H1 (cell line): Measurements from ENCODE around the gene LHFPL2. TPM values are rescaled to one million over a fixed set of nuclear protein-coding genes. Genes with fewer than 3 reads are reported as not detected.

ENCODE experiments used
- CTCF ChIA-PET: fragments of 300-600 bp; sonication (Branson Sonifier 250); formaldehyde crosslinking; loops from one replicate; lab custom pipeline; 2021; ENCODE audit not compliant: partially characterized antibody; lab: Charles Lee
- POLR2A ChIA-PET: fragments of 300-600 bp; sonication (Branson Sonifier 250); formaldehyde crosslinking; loops from one replicate; lab custom pipeline; 2021; ENCODE audit warnings: inconsistent platforms; ENCODE audit not compliant: partially characterized antibody; lab: Charles Lee
- DNase-seq, 2 experiments: peaks; one replicate each; pipeline versions ENCODE4 v3.0.0 to v3.0.0-alpha.2; 2010 to 2022; ENCODE audit warnings: low spot score in 2 of 2, low read depth in 1 of 2, mixed read lengths in 1 of 2
- FAIRE-seq: peaks from 2 replicates; lab custom pipeline; 2011; peaks lifted over from hg19 to GRCh38; lab: Jason Lieb, UNC
- H2AFZ ChIP-seq: 2 replicates; pipeline ENCODE4 v1.8.1; 2012; ENCODE audit warnings: low read length, inconsistent platforms
- H2AK5ac ChIP-seq: 2 replicates; pipeline ENCODE4 v1.6.1; 2013; ENCODE audit warnings: low read depth, low read length
- H2BK120ac ChIP-seq: replicated peaks from 2 replicates; pipeline ENCODE3; 2013; ENCODE audit warnings: low read depth, low read length, inconsistent platforms
- H2BK12ac ChIP-seq: 2 replicates; pipeline ENCODE4 v1.6.1; 2013; ENCODE audit warnings: low read depth, low read length
- H2BK15ac ChIP-seq: 2 replicates; pipeline ENCODE4 v1.6.1; 2013; ENCODE audit warnings: low read length
- H2BK20ac ChIP-seq: 2 replicates; pipeline ENCODE4 v1.6.1; 2013; ENCODE audit warnings: low read length
- H2BK5ac ChIP-seq: 2 replicates; pipeline ENCODE4 v1.6.1; 2013; ENCODE audit warnings: low read depth, low read length
- H3K14ac ChIP-seq: 2 replicates; pipeline ENCODE4 v1.6.1; 2013; ENCODE audit warnings: inconsistent platforms; ENCODE audit not compliant: insufficient read length
- H3K18ac ChIP-seq: 2 replicates; pipeline ENCODE4 v1.6.1; 2013; ENCODE audit warnings: low read length; ENCODE audit errors: extremely low read depth
- H3K23ac ChIP-seq: 2 replicates; pipeline ENCODE4 v1.6.1; 2013; ENCODE audit warnings: inconsistent platforms; ENCODE audit not compliant: insufficient read length
- H3K23me2 ChIP-seq: 2 replicates; pipeline ENCODE4 v1.6.1; 2013; ENCODE audit warnings: low read depth, low read length
- H3K27ac ChIP-seq: 2 replicates; pipeline ENCODE4 v1.6.1; 2011; ENCODE audit warnings: low read depth, low read length, inconsistent platforms
- H3K27me3 ChIP-seq, 4 experiments: replicated peaks in 1 of 4; 1 replicate in 1 of 4; 2 replicates in 3 of 4; pipeline versions ENCODE4 v1.6.1 to v1.8.1; 2011 to 2013; ENCODE audit warnings: low read length in 3 of 4, mild to moderate bottlenecking in 3 of 4, inconsistent platforms in 2 of 4, mixed read lengths in 2 of 4, moderate library complexity in 1 of 4; ENCODE audit not compliant: control insufficient read depth in 3 of 4, insufficient read depth in 3 of 4; ENCODE audit errors: extremely low read depth in 1 of 4
- H3K36me3 ChIP-seq, 4 experiments: 2 replicates each; pipeline versions ENCODE4 v1.6.1 to v1.8.1; 2011 to 2013; ENCODE audit warnings: mild to moderate bottlenecking in 4 of 4, low read length in 3 of 4, moderate library complexity in 2 of 4, control low read depth in 1 of 4, inconsistent platforms in 1 of 4; ENCODE audit not compliant: insufficient read depth in 4 of 4, control insufficient read depth in 2 of 4
- H3K4ac ChIP-seq: replicated peaks from 2 replicates; pipeline ENCODE3; 2013; ENCODE audit warnings: low read length, low read depth, mixed read lengths, inconsistent platforms; ENCODE audit not compliant: insufficient read length
- H3K4me1 ChIP-seq, 4 experiments: replicated peaks in 1 of 4; 1 replicate in 1 of 4; 2 replicates in 3 of 4; pipeline versions ENCODE4 v1.6.1 to v1.8.1; 2011 to 2013; ENCODE audit warnings: low read length in 3 of 4, inconsistent platforms in 2 of 4, mixed read lengths in 1 of 4; ENCODE audit not compliant: insufficient read depth in 4 of 4, control insufficient read depth in 3 of 4
- H3K4me2 ChIP-seq, 2 experiments: 2 replicates each; pipeline versions ENCODE4 v1.6.1 to v1.8.1; 2011 to 2013; ENCODE audit warnings: low read depth in 2 of 2, low read length in 2 of 2, control low read depth in 1 of 2, inconsistent platforms in 1 of 2, mild to moderate bottlenecking in 1 of 2; ENCODE audit not compliant: insufficient read depth in 1 of 2
- H3K4me3 ChIP-seq, 4 experiments: fragments of 200-600, 300-600 bp in 1 of 4; sonication (generic), shearing (Covaris generic), sonication (Bioruptor Twin) in 1 of 4; 2 replicates each; pipeline versions ENCODE4 v1.5.1 to v1.8.1; 2011 to 2016; ENCODE audit warnings: low read length in 4 of 4, low read depth in 3 of 4, control low read depth in 2 of 4, inconsistent platforms in 2 of 4, mild to moderate bottlenecking in 2 of 4, mixed read lengths in 1 of 4, moderate library complexity in 1 of 4; ENCODE audit not compliant: insufficient read depth in 2 of 4; ENCODE audit errors: extremely low read depth in 1 of 4
- H3K56ac ChIP-seq: replicated peaks from 2 replicates; pipeline ENCODE3; 2013; ENCODE audit warnings: low read depth, mild to moderate bottlenecking, mixed read lengths, low read length, inconsistent platforms; ENCODE audit not compliant: insufficient read length
- H3K79me1 ChIP-seq: 2 replicates; pipeline ENCODE4 v1.6.1; 2013; ENCODE audit warnings: low read depth, low read length, control low read depth
- H3K79me2 ChIP-seq, 2 experiments: 2 replicates each; pipeline versions ENCODE4 v1.6.1 to v1.8.1; 2012 to 2013; ENCODE audit warnings: low read length in 2 of 2, mild to moderate bottlenecking in 2 of 2, inconsistent platforms in 1 of 2; ENCODE audit not compliant: insufficient read depth in 2 of 2, control insufficient read depth in 1 of 2
- H3K9ac ChIP-seq, 4 experiments: replicated peaks in 1 of 4; 1 replicate in 1 of 4; 2 replicates in 3 of 4; pipeline versions ENCODE4 v1.6.1 to v1.8.1; 2011 to 2013; ENCODE audit warnings: low read depth in 3 of 4, low read length in 3 of 4, control low read depth in 2 of 4, mild to moderate bottlenecking in 2 of 4, moderate library complexity in 2 of 4, inconsistent platforms in 1 of 4; ENCODE audit errors: extremely low read depth in 1 of 4
- H3K9me3 ChIP-seq, 2 experiments: 2 replicates each; pipeline versions ENCODE4 v1.6.1 to v1.8.1; 2012 to 2013; ENCODE audit warnings: mild to moderate bottlenecking in 2 of 2, moderate library complexity in 2 of 2, control low read depth in 1 of 2, inconsistent platforms in 1 of 2, low read depth in 1 of 2, low read length in 1 of 2, mixed read lengths in 1 of 2; ENCODE audit not compliant: insufficient read depth in 2 of 2
- H4K20me1 ChIP-seq, 2 experiments: replicated peaks in 1 of 2; 2 replicates each; pipeline versions ENCODE3 to v1.8.1; 2011 to 2013; ENCODE audit warnings: inconsistent platforms in 2 of 2, low read length in 2 of 2, mild to moderate bottlenecking in 1 of 2; ENCODE audit not compliant: insufficient read depth in 2 of 2, control insufficient read depth in 1 of 2
- H4K5ac ChIP-seq: 2 replicates; pipeline ENCODE4 v1.6.1; 2013; ENCODE audit warnings: low read length, low read depth, mixed read lengths, inconsistent platforms; ENCODE audit not compliant: insufficient read length
- H4K8ac ChIP-seq: 2 replicates; pipeline ENCODE4 v1.8.0; 2013; ENCODE audit warnings: mild to moderate bottlenecking, moderate library complexity, low read length, inconsistent platforms; ENCODE audit not compliant: insufficient read depth; ENCODE audit errors: extremely low read depth
- H4K91ac ChIP-seq: replicated peaks from 2 replicates; pipeline ENCODE3; 2013; ENCODE audit warnings: low read length, mixed read lengths, inconsistent platforms; ENCODE audit not compliant: insufficient read length
- HDAC2 ChIP-seq, 2 experiments: fragments of 300-600 bp in 1 of 2; sonication (generic) in 1 of 2; IDR thresholded peaks; 2 replicates each; pipeline ENCODE4 v1.6.1; 2011 to 2012; ENCODE audit warnings: low read depth in 2 of 2, low read length in 2 of 2, mild to moderate bottlenecking in 2 of 2, moderate library complexity in 2 of 2, borderline replicate concordance in 1 of 2, inconsistent platforms in 1 of 2
- JUN ChIP-seq: IDR thresholded peaks from 2 replicates; pipeline ENCODE4 v1.6.1; 2011; ENCODE audit warnings: low read depth, mild to moderate bottlenecking, improper control_type of control experiment, low read length
- JUND ChIP-seq: IDR thresholded peaks from 2 replicates; pipeline ENCODE4 v1.6.1; 2011; ENCODE audit warnings: mild to moderate bottlenecking, improper control_type of control experiment, low read length
- KDM5A ChIP-seq: fragments of 200-600 bp; IDR thresholded peaks from 2 replicates; pipeline ENCODE4 v1.7.1; 2012; ENCODE audit warnings: mild to moderate bottlenecking, low read length, inconsistent platforms, mixed read lengths
- MAFK ChIP-seq: IDR thresholded peaks from 2 replicates; pipeline ENCODE4 v1.6.1; 2012; ENCODE audit warnings: low read depth, mild to moderate bottlenecking, improper control_type of control experiment, low read length
- MAX ChIP-seq: IDR thresholded peaks from 2 replicates; pipeline ENCODE4 v1.6.1; 2012; ENCODE audit warnings: inconsistent platforms
- SP2 ChIP-seq: IDR thresholded peaks from 2 replicates; pipeline ENCODE4 v1.6.1; 2012; ENCODE audit warnings: mild to moderate bottlenecking, low read length, inconsistent platforms
- SP4 ChIP-seq: IDR thresholded peaks from 2 replicates; pipeline ENCODE4 v1.6.1; 2012; ENCODE audit warnings: low read length, inconsistent platforms
- SRF ChIP-seq: IDR thresholded peaks from 2 replicates; pipeline ENCODE4 v1.6.1; 2011; ENCODE audit warnings: mild to moderate bottlenecking, low read depth, low read length, moderate library complexity
- TCF12 ChIP-seq: IDR thresholded peaks from 2 replicates; pipeline ENCODE4 v1.6.1; 2011; ENCODE audit warnings: low read depth, mild to moderate bottlenecking, low read length
- USF2 ChIP-seq: IDR thresholded peaks from 2 replicates; pipeline ENCODE4 v1.6.1; 2011; ENCODE audit warnings: low read length, improper control_type of control experiment
- WGBS, 2 experiments: shearing (Covaris generic) in 1 of 2; methylation state at CpG; one replicate each; pipeline versions ENCODE4 v1.1.6 to v1.1.7; 2013 to 2015; ENCODE audit warnings: low lambda C conversion rate in 2 of 2, mixed read lengths in 2 of 2, inconsistent platforms in 1 of 2, low coverage in 1 of 2, missing lambda C conversion rate in 1 of 2; ENCODE audit not compliant: insufficient replicate concordance in 2 of 2, insufficient coverage in 1 of 2, insufficient read length in 1 of 2; ENCODE audit errors: extremely low coverage in 1 of 2, missing lambda C conversion rate in 1 of 2; 5-methylcytosine and 5-hydroxymethylcytosine counted together
- polyA plus RNA-seq, 7 experiments: library from polyadenylated mRNA; depleted of rRNA in 3 of 7; stranded (reverse) in 5 of 7; unstranded in 2 of 7; fragments of >200 nt in 5 of 7; fragments of 200-250 nt in 2 of 7; gene quantifications; 1 replicate in 5 of 7; 2 replicates in 1 of 7; 4 replicates in 1 of 7; pipeline versions ENCODE4 v1.2.1 to v1.2.3, GENCODE V29; 2011 to 2013; ENCODE audit warnings: missing spikeins in 2 of 7, mixed read lengths in 2 of 7
- total RNA-seq: library from RNA; stranded (reverse); fragmentation: NEBNext Ultra II Directional; extraction: Animal tissue kit (Norgen Biotek cat#: 25700); gene quantifications from 2 replicates; pipeline ENCODE4 v1.2.1, GENCODE V29; 2021

The LHFPL2 gene
- total and polyA plus RNA-seq, 2 of the 8 experiments (the other 6 are each of a cell fraction or from before 2014, with no cell fraction given): 9.6 to 43.0 TPM

GRCh38 chr5:78594610-78595457, 53.7 kb downstream of the LHFPL2 start:
- Histone ChIP-seq H3K4me3 (no peak overlapping the region), H2BK120ac (no peak overlapping the region), H4K20me1 (peaks cover 2 to 4% of the 10 kb centered on the region in 2 experiments), H3K27me3 (no peaks in the 10 kb centered on the region), H3K27ac (no peak overlapping the region), H3K9me3 (no peaks in the 10 kb centered on the region), H2BK5ac (no peak overlapping the region), H3K4me2 (no peak overlapping the region), H3K4ac (no peak overlapping the region), H3K14ac (no peak overlapping the region), H2BK12ac (no peak overlapping the region), H3K23ac (no peak overlapping the region), H4K91ac (no peak overlapping the region), H3K56ac (no peak overlapping the region), H2BK15ac (no peak overlapping the region), H3K79me2 (peaks cover 0 to 82% of the 10 kb centered on the region in 2 experiments; a peak in 3 of 4 replicates), H4K5ac (no peak overlapping the region), H2AK5ac (no peak overlapping the region), H3K18ac (no peak overlapping the region), H2BK20ac (no peak overlapping the region), H3K4me1 (peaks cover 0 to 7% (median 5%) of the 10 kb centered on the region in 4 experiments; a peak in 5 of 7 replicates), H3K9ac (no peak overlapping the region), H3K23me2 (no peaks in the 10 kb centered on the region), H2AFZ (no peak overlapping the region), H3K36me3 (no peaks in the 10 kb centered on the region), H4K8ac (no peak overlapping the region), H3K79me1 (no peaks in the 10 kb centered on the region; the same call in 1 of the 2 replicates)
- FAIRE-seq (no peak), DNase-seq (no peak)
- POLR2A ChIA-PET: interaction anchor here (0.6 kb wide), 1 partner anchor 15 kb away, joined by 4 read pairs; no protein-coding TSS in a partner anchor
- 85% methylated on average over 7 of the region's 7 CpGs; no CpG with 5 or more reads in 1 of the 2 experiments for WGBS, 2 experiments
- CTCF ChIA-PET: interaction anchor here (0.8 to 1.6 kb wide), 4 partner anchors 16 to 62 kb away, joined by 3 to 4 read pairs (median 3); no protein-coding TSS in a partner anchor
- TF ChIP-seq USF2 (no peak), SP4 (no peak), TCF12 (no peak), KDM5A (no peak), SP2 (no peak), HDAC2 (IDR thresholded peaks at IDR 0.05; ENCODE audit: borderline replicate concordance in 1 of 2, low read depth in 2 of 2, low read length in 2 of 2) (no peak), SRF (no peak), MAFK (no peak), JUN (no peak), JUND (no peak), MAX (no peak)
